GM12872 (cell line): Measurements from ENCODE around the gene FAM131B.

Experiments
- CTCF ChIP-seq: IDR thresholded peaks from 3 replicates; pipeline ENCODE4 v1.5.1; 2011; ENCODE audit warnings: low read depth, mild to moderate bottlenecking, low read length, moderate library complexity; ENCODE audit not compliant: insufficient read depth

Gene FAM131B

GRCh38 chr7:143396625-143397556 lies 34.4 kb upstream of the FAM131B start:
- TF ChIP-seq CTCF = no peak

- no peak for TF ChIP-seq CTCF
These were observed 33.7 kb upstream of the FAM131B start for GRCh38 chr7:143396182-143396581.

- TF ChIP-seq CTCF = peak; percentile 41; the same call in 1 of the 3 replicates
These were observed 33.0 kb upstream of the FAM131B start for GRCh38 chr7:143395187-143396149.

GRCh38 chr7:143394777-143395176 lies 32.3 kb upstream of the FAM131B start:
- no peak for TF ChIP-seq CTCF

- TF ChIP-seq CTCF = no peak
These were observed 31.6 kb upstream of the FAM131B start for GRCh38 chr7:143394068-143394467.

GRCh38 chr7:143393267-143394041 lies 30.9 kb upstream of the FAM131B start:
- TF ChIP-seq CTCF = no peak
